Panc1 (cell line): ENCODE measurements around the gene TUBA1C.

Experiments used
- POLR2AphosphoS5 ChIP-seq: IDR thresholded peaks from 2 replicates; pipeline ENCODE4 v1.6.1; 2012; ENCODE audit warnings: mild to moderate bottlenecking, low read depth, low read length, moderate library complexity
- TF ChIP-seq, protein P1 (sequence below): fragments of 450-650 bp; IDR thresholded peaks from 2 replicates; pipeline ENCODE4 v1.5.1; 2017; ENCODE audit warnings: mild to moderate bottlenecking

DNA sequence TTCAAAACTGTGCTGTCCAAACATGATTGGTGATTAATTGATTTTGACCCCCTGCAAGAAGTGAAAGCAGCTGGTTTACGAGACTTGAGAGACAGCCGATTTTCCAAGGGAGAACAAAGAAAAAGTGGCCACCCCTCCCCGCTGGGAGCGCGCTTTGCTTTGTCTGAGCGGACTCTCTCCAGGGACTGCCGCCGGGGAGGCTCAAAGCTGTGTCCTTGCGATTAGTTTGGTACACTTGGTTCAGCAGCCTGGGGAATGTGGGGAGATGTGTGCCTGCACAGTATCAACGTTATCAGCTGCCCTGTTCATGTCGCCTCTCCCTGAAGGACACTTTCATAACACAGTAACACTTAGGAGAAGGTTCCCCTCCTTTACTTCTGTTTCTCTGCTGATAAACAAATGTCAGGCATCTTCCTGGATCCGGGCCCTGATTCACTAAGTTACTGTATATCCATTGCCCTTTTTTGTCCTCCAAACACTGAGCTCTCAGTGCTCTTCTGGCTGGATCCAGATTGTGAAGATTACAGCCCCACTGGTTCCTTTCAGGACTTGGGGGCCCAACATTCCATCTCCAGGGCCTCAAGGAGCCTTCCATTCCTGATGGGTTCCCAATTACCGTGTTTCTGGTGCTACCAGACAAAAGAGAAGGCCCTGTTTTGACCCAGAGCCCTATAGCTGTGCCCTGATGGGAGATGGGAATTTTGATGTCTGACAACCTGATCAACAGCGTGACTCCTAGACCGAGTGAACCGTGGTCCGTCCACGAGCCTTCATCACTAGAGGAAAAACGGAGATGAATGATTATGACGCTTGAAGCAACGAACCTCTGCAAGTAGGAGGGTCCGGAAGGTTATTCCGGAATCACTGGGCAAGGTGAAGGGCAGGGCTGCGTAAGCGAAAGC lies 31.7 kb upstream of the TUBA1C start:
- no peak for TF ChIP-seq POLR2AphosphoS5
- TF ChIP-seq, protein P1, sequence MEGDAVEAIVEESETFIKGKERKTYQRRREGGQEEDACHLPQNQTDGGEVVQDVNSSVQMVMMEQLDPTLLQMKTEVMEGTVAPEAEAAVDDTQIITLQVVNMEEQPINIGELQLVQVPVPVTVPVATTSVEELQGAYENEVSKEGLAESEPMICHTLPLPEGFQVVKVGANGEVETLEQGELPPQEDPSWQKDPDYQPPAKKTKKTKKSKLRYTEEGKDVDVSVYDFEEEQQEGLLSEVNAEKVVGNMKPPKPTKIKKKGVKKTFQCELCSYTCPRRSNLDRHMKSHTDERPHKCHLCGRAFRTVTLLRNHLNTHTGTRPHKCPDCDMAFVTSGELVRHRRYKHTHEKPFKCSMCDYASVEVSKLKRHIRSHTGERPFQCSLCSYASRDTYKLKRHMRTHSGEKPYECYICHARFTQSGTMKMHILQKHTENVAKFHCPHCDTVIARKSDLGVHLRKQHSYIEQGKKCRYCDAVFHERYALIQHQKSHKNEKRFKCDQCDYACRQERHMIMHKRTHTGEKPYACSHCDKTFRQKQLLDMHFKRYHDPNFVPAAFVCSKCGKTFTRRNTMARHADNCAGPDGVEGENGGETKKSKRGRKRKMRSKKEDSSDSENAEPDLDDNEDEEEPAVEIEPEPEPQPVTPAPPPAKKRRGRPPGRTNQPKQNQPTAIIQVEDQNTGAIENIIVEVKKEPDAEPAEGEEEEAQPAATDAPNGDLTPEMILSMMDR: no peak
